Brain microvascular endothelial cell (primary cell): ENCODE results near the gene PLD5.
"Not testable (repeated sequence)": the region's sequence is repeated elsewhere in the genome, so short reads cannot be mapped to it uniquely, and the experiment has no call there.

Experiments used
- DNase-seq: peaks from one replicate; pipeline ENCODE4 v3.0.0-alpha.2; 2020
- H3K27ac ChIP-seq: fragments of 250-450 bp; sonication (Bioruptor Pico); 2 replicates; pipeline ENCODE4 v1.5.1; 2020; ENCODE audit warnings: mild to moderate bottlenecking, moderate library complexity
- H3K27me3 ChIP-seq: fragments of 250-450 bp; sonication (Bioruptor Pico); replicated peaks from 2 replicates; pipeline ENCODE4 v1.5.1; 2020; ENCODE audit warnings: mild to moderate bottlenecking
- H3K36me3 ChIP-seq: fragments of 250-450 bp; sonication (Bioruptor Pico); replicated peaks from 2 replicates; pipeline ENCODE4 v1.5.1; 2020; ENCODE audit warnings: mild to moderate bottlenecking
- H3K4me3 ChIP-seq: 2 replicates; pipeline ENCODE4 v1.5.1; 2011; ENCODE audit warnings: low read depth, mild to moderate bottlenecking, control low read depth, low read length, moderate library complexity
- CTCF ChIP-seq: IDR thresholded peaks from 2 replicates; pipeline ENCODE4 v1.5.1; 2011; ENCODE audit warnings: low read depth, mild to moderate bottlenecking, moderate library complexity, low read length, control low read depth, inconsistent platforms; ENCODE audit errors: missing control alignments
- in situ Hi-C: cut with HindIII; loops from 2 replicates; pipeline ENCODE4 v1.10.0; 2017; ENCODE audit warnings: low sequenced_read_pairs, low pct_ligation_motif_present

PLD5 gene

DNA sequence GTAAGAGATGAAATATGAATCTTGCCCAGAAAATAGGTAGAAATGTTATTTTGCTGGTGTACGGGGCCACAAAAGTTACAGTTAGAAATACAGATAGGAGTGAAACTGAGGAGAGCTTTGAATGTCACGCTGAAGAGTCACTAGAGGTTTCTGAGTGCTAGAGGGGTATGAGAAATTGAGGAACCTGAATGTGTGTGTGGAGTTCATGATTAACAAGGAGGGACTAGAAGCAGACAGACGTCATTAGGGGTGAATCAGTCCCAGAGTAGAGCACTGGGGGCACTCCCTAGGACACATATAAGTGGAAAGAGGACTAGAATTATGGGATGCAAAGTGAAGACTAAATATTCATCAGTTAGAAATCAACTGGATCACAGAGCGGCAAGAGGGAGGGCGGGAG is 336.7 kb downstream of the PLD5 start:
- no peak overlapping the region for H3K4me3 ChIP-seq
- TF ChIP-seq CTCF = no peak
- H3K27ac ChIP-seq = no peak overlapping the region
- DNase-seq = no peak
- in situ Hi-C loops = no loop called here
- H3K27me3 ChIP-seq = no peaks in the 10 kb centered on the region
- H3K36me3 ChIP-seq = no peaks in the 10 kb centered on the region

DNA sequence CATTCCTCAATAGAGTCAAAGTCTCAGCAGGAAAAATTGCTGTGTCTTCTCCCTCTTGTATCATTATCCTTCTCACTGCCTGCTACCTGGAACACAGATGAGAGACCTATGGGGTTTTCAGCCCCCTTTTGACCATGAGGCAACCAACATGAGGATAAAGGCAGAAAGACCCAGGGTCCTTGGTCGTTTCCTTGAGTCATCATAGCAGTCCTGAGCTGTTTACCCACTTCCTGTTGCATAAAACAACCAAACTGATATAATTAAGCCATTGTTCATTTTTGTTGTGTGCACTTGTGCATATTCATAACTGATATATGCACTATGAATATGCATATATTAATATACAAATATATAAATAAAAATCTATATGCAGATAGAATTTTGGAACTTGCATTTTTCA is 337.3 kb downstream of the PLD5 start:
- in situ Hi-C loops = no loop called here
- no peak for DNase-seq
- TF ChIP-seq CTCF = no peak
- H3K4me3 ChIP-seq = no peak overlapping the region
- H3K27me3 ChIP-seq = no peaks in the 10 kb centered on the region
- H3K36me3 ChIP-seq = no peaks in the 10 kb centered on the region
- H3K27ac ChIP-seq = no peak overlapping the region

DNA sequence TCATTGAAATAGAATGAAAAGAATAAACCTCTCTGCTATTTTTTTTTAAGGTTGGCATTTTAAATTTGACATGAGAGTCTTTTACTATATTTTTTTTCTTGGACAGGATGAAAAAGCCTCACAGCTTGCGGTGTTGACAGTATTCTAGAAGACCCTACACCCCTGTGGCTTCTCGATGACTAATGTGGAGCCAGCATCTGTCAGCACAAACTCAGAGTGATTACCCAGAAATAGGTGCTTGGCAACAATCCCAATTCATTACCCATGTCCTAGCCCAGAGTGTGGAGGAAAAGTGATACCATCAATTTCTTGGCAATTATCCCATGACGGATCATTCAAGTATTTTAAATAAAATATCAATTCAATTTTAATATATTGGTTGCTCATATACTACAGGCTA is 338.8 kb downstream of the PLD5 start:
- H3K36me3 ChIP-seq = no peaks in the 10 kb centered on the region
- no peak overlapping the region for H3K27ac ChIP-seq
- H3K27me3 ChIP-seq = no peaks in the 10 kb centered on the region
- TF ChIP-seq CTCF = no peak
- no peak for DNase-seq
- in situ Hi-C loops = no loop called here
- no peak overlapping the region for H3K4me3 ChIP-seq

DNA sequence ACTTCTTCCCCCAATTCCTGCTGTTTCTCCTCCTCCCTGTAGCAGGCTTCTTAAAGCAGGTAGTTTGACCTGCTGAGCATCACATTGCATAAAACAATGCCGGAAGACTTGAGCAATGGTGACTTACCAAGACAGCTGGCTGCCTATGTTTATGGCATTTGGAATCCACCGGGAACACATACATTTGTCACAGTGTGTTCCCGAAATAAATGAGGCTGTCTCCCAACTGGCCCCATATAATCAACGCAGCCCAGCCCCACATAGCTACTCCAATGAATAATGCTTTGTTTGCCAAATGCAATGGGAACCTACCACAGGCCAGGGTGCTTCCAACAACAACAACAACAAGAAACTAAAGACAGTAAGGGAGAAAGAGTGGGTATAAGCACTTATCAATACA is 339.5 kb downstream of the PLD5 start:
- Histone ChIP-seq H3K4me3 (no peak overlapping the region), H3K36me3 (no peaks in the 10 kb centered on the region), H3K27ac (no peak overlapping the region), H3K27me3 (no peaks in the 10 kb centered on the region)
- DNase-seq = no peak
- in situ Hi-C loops = no loop called here
- TF ChIP-seq CTCF = no peak

GRCh38 chr1:242179767-242180166 is 344.7 kb downstream of the PLD5 start:
- H3K36me3 ChIP-seq, H3K4me3 ChIP-seq, DNase-seq, H3K27ac ChIP-seq, H3K27me3 ChIP-seq, in situ Hi-C loops: not testable (repeated sequence)

GRCh38 chr1:242178924-242179708 is 345.4 kb downstream of the PLD5 start:
- no peak for DNase-seq
- H3K36me3 ChIP-seq = no peaks in the 10 kb centered on the region
- no peak overlapping the region for H3K27ac ChIP-seq
- no peak for TF ChIP-seq CTCF
- H3K27me3 ChIP-seq = no peaks in the 10 kb centered on the region
- no peak overlapping the region for H3K4me3 ChIP-seq
- in situ Hi-C loops = no loop called here
